Measurements from ENCODE around the gene NUTM2F.
"Not testable (repeated sequence)": the region's sequence is repeated elsewhere in the genome, so short reads cannot be mapped to it uniquely, and the experiment has no call there.

NUTM2F gene, protein sequence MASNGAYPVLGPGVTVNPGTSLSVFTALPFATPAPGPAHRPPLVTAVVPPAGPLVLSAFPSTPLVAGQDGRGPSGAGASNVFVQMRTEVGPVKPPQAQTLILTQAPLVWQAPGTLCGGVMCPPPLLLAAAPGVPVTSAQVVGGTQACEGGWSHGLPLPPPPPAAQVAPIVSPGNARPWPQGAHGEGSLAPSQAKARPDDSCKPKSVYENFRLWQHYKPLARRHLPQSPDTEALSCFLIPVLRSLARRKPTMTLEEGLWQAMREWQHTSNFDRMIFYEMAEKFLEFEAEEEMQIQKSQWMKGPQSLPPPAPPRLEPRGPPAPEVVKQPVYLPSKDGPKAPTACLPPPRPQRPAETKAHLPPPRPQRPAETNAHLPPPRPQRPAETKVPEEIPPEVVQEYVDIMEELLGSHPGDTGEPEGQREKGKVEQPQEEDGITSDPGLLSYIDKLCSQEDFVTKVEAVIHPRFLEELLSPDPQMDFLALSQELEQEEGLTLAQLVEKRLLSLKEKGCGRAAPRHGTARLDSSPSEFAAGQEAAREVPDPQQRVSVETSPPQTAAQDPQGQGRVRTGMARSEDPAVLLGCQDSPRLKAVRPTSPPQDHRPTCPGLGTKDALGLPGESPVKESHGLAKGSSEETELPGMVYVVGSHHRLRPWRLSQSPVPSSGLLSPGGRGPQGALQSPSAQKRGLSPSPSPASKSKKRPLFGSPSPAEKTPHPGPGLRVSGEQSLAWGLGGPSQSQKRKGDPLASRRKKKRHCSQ

GRCh38 chr9:94328544-94328943 lies at the start of gene NUTM2F:
NUTM2F (minus strand) TSS chr9:94328644; CDS start chr9:94328623, 21 bp downstream.
- not testable (repeated sequence) for H3K36me3 ChIP-seq (ENCODE audit: control insufficient read depth in 5 of 5, insufficient read depth in 5 of 5, low read length in 5 of 5); H3K4me3 ChIP-seq (ENCODE audit: low read depth in 1 of 5, low read length in 5 of 5); H3K4me1 ChIP-seq (ENCODE audit: control insufficient read depth in 5 of 5, insufficient read depth in 5 of 5, low read length in 5 of 5); H3K27me3 ChIP-seq (ENCODE audit: control insufficient read depth in 5 of 5, insufficient read depth in 4 of 5, low read length in 5 of 5); H3K27ac ChIP-seq (ENCODE audit: low read depth, low read length); H3K9ac ChIP-seq (ENCODE audit: low read length in 5 of 5); H3K9me3 ChIP-seq (ENCODE audit: control insufficient read depth in 5 of 5, low read length in 5 of 5)

GRCh38 chr9:94375197-94375596 lies 46.8 kb upstream of the NUTM2F start:
- H3K36me3 ChIP-seq (ENCODE audit: control insufficient read depth in 5 of 5, insufficient read depth in 5 of 5, low read length in 5 of 5); H3K4me1 ChIP-seq (ENCODE audit: control insufficient read depth in 5 of 5, insufficient read depth in 5 of 5, low read length in 5 of 5); H3K9ac ChIP-seq (ENCODE audit: low read length in 5 of 5); H3K9me3 ChIP-seq (ENCODE audit: control insufficient read depth in 5 of 5, low read length in 5 of 5); H3K27me3 ChIP-seq (ENCODE audit: control insufficient read depth in 5 of 5, insufficient read depth in 4 of 5, low read length in 5 of 5); H3K27ac ChIP-seq (ENCODE audit: low read depth, low read length): not testable (repeated sequence)
- peak overlapping the region; percentile 47 to 65 (median 54) for H3K4me3 ChIP-seq (ENCODE audit: low read depth in 1 of 5, low read length in 5 of 5)

GRCh38 chr9:94374176-94375056 lies 46.0 kb upstream of the NUTM2F start:
- Histone ChIP-seq H3K9ac (ENCODE audit: low read length in 5 of 5) (peak overlapping the region in 1 of 5 donors; percentile 52), H3K4me3 (ENCODE audit: low read depth in 1 of 5, low read length in 5 of 5) (peak overlapping the region; percentile 54 to 69 (median 65))
- H3K4me1 ChIP-seq (ENCODE audit: control insufficient read depth in 5 of 5, insufficient read depth in 5 of 5, low read length in 5 of 5); H3K27me3 ChIP-seq (ENCODE audit: control insufficient read depth in 5 of 5, insufficient read depth in 4 of 5, low read length in 5 of 5); H3K27ac ChIP-seq (ENCODE audit: low read depth, low read length); H3K9me3 ChIP-seq (ENCODE audit: control insufficient read depth in 5 of 5, low read length in 5 of 5); H3K36me3 ChIP-seq (ENCODE audit: control insufficient read depth in 5 of 5, insufficient read depth in 5 of 5, low read length in 5 of 5): not testable (repeated sequence)

- not testable (repeated sequence) for H3K36me3 ChIP-seq (ENCODE audit: control insufficient read depth in 5 of 5, insufficient read depth in 5 of 5, low read length in 5 of 5); H3K4me1 ChIP-seq (ENCODE audit: control insufficient read depth in 5 of 5, insufficient read depth in 5 of 5, low read length in 5 of 5); H3K27ac ChIP-seq (ENCODE audit: low read depth, low read length); H3K27me3 ChIP-seq (ENCODE audit: control insufficient read depth in 5 of 5, insufficient read depth in 4 of 5, low read length in 5 of 5); H3K9me3 ChIP-seq (ENCODE audit: control insufficient read depth in 5 of 5, low read length in 5 of 5)
- Histone ChIP-seq H3K4me3 (ENCODE audit: low read depth in 1 of 5, low read length in 5 of 5) (peak overlapping the region; percentile 53 to 69 (median 65)), H3K9ac (ENCODE audit: low read length in 5 of 5) (peak overlapping the region in 1 of 5 donors; percentile 52)
Measured at GRCh38 chr9:94373779-94374175, 45.3 kb upstream of the NUTM2F start.

GRCh38 chr9:94370266-94370665 lies 41.8 kb upstream of the NUTM2F start:
- H3K36me3 ChIP-seq (ENCODE audit: control insufficient read depth in 5 of 5, insufficient read depth in 5 of 5, low read length in 5 of 5); H3K9ac ChIP-seq (ENCODE audit: low read length in 5 of 5); H3K9me3 ChIP-seq (ENCODE audit: control insufficient read depth in 5 of 5, low read length in 5 of 5); H3K27me3 ChIP-seq (ENCODE audit: control insufficient read depth in 5 of 5, insufficient read depth in 4 of 5, low read length in 5 of 5); H3K4me1 ChIP-seq (ENCODE audit: control insufficient read depth in 5 of 5, insufficient read depth in 5 of 5, low read length in 5 of 5); H3K27ac ChIP-seq (ENCODE audit: low read depth, low read length); H3K4me3 ChIP-seq (ENCODE audit: low read depth in 1 of 5, low read length in 5 of 5): not testable (repeated sequence)

DNA sequence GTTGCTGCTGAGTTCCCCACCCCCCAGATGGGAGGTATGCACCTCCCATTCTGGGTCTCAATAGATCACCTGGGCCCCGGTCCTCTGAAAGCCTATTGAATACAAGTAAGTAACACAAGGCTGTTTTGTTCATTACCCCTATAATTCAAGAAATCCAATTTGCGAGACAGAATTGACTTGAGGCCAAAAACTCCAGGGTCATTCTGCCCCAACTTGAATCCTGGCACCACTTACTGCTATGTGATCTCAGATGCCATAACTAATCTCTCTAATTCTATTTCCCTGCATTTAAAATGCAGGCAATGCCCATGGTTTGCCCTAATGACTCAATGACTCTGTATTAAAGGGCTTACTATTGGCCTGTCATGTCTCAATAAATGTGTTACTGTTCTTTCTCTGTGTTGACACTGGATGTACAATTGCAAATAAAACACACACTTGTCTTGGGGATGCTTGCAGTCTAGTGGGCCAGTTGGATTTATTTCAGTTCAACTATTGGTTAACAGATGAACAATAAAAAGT lies 35.7 kb upstream of the NUTM2F start:
- H3K4me3 ChIP-seq (ENCODE audit: low read depth in 1 of 5, low read length in 5 of 5); H3K4me1 ChIP-seq (ENCODE audit: control insufficient read depth in 5 of 5, insufficient read depth in 5 of 5, low read length in 5 of 5); H3K27ac ChIP-seq (ENCODE audit: low read depth, low read length); H3K36me3 ChIP-seq (ENCODE audit: control insufficient read depth in 5 of 5, insufficient read depth in 5 of 5, low read length in 5 of 5); H3K9me3 ChIP-seq (ENCODE audit: control insufficient read depth in 5 of 5, low read length in 5 of 5); H3K9ac ChIP-seq (ENCODE audit: low read length in 5 of 5); H3K27me3 ChIP-seq (ENCODE audit: control insufficient read depth in 5 of 5, insufficient read depth in 4 of 5, low read length in 5 of 5): not testable (repeated sequence)

DNA sequence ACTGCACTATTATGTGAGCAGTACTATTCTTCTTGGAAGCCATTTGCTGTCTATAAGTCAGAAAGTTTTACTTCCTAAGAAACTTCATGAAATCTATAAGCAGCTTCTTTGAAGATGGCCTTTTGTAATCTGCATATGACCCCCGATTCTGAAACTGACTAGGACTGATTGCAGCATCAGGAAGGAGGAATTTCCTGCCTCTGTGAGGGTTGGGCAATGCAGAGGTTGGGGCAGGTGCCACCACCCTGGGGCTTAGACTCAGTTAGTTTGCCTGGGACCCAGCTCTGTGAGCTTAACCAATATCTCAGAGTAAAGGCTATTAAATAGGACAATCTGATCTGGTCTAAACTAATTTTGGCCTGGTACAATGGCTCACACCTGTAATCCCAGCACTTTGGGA lies 28.7 kb upstream of the NUTM2F start:
- H3K4me3 ChIP-seq (ENCODE audit: low read depth in 1 of 5, low read length in 5 of 5); H3K4me1 ChIP-seq (ENCODE audit: control insufficient read depth in 5 of 5, insufficient read depth in 5 of 5, low read length in 5 of 5); H3K36me3 ChIP-seq (ENCODE audit: control insufficient read depth in 5 of 5, insufficient read depth in 5 of 5, low read length in 5 of 5); H3K9me3 ChIP-seq (ENCODE audit: control insufficient read depth in 5 of 5, low read length in 5 of 5); H3K27ac ChIP-seq (ENCODE audit: low read depth, low read length); H3K9ac ChIP-seq (ENCODE audit: low read length in 5 of 5); H3K27me3 ChIP-seq (ENCODE audit: control insufficient read depth in 5 of 5, insufficient read depth in 4 of 5, low read length in 5 of 5): not testable (repeated sequence)

- not testable (repeated sequence) for H3K27me3 ChIP-seq (ENCODE audit: control insufficient read depth in 5 of 5, insufficient read depth in 4 of 5, low read length in 5 of 5); H3K27ac ChIP-seq (ENCODE audit: low read depth, low read length); H3K9me3 ChIP-seq (ENCODE audit: control insufficient read depth in 5 of 5, low read length in 5 of 5); H3K36me3 ChIP-seq (ENCODE audit: control insufficient read depth in 5 of 5, insufficient read depth in 5 of 5, low read length in 5 of 5); H3K4me3 ChIP-seq (ENCODE audit: low read depth in 1 of 5, low read length in 5 of 5); H3K9ac ChIP-seq (ENCODE audit: low read length in 5 of 5); H3K4me1 ChIP-seq (ENCODE audit: control insufficient read depth in 5 of 5, insufficient read depth in 5 of 5, low read length in 5 of 5)
Measured at GRCh38 chr9:94351901-94352723, 23.7 kb upstream of the NUTM2F start.

DNA sequence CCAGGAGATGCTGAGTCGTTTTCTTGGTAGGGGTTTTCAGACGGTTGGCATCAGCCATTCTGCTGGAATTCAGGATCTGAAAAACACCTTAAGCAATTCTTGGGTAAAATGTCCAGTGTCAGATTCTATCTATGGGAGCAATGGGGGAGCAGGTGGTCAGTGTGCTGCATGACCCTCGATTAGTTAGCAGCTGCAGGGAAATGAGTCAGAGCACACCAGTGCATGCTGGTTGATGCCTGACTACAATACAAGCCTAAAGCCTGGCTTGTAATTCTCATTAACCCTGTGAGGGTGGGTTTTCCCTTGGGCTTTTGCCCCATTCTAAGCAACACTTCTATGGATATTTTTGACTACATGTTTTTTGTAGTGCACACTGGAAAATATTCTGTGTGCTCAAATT lies 20.3 kb upstream of the NUTM2F start:
- not testable (repeated sequence) for H3K9me3 ChIP-seq (ENCODE audit: control insufficient read depth in 5 of 5, low read length in 5 of 5); H3K4me1 ChIP-seq (ENCODE audit: control insufficient read depth in 5 of 5, insufficient read depth in 5 of 5, low read length in 5 of 5); H3K9ac ChIP-seq (ENCODE audit: low read length in 5 of 5); H3K27ac ChIP-seq (ENCODE audit: low read depth, low read length); H3K27me3 ChIP-seq (ENCODE audit: control insufficient read depth in 5 of 5, insufficient read depth in 4 of 5, low read length in 5 of 5); H3K4me3 ChIP-seq (ENCODE audit: low read depth in 1 of 5, low read length in 5 of 5); H3K36me3 ChIP-seq (ENCODE audit: control insufficient read depth in 5 of 5, insufficient read depth in 5 of 5, low read length in 5 of 5)

Measured in subcutaneous abdominal adipose tissue (tissue), 5 donors.